ENCODE data around the gene OVCH1.
"Not testable (repeated sequence)": the region's sequence is repeated elsewhere in the genome, so short reads cannot be mapped to it uniquely, and the experiment has no call there.

Gene OVCH1

GRCh38 chr12:29486972-29487371 is 10.5 kb downstream of the OVCH1 start:
- no peak for FAIRE-seq

GRCh38 chr12:29463198-29463597 is 34.3 kb downstream of the OVCH1 start:
- no peak for FAIRE-seq

DNA sequence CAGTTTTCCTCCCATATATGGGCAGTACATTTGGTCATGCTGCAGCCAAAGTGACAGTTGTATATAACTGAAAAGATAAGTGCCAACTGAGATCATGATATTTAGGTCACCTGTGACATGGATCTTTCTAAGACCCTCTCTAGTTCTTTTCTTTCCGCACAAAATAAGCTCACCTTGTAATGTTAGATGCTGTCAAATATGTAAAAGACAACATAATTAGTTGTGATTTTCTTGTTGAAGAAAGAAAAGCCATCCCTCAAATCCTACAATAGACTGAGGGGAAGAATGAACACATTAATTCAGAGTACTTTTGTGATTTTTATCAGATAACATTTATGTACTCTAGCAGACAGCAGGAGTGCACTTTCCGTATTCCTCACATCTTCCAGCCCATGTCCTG is 37.4 kb downstream of the OVCH1 start:
- no peak for FAIRE-seq

DNA sequence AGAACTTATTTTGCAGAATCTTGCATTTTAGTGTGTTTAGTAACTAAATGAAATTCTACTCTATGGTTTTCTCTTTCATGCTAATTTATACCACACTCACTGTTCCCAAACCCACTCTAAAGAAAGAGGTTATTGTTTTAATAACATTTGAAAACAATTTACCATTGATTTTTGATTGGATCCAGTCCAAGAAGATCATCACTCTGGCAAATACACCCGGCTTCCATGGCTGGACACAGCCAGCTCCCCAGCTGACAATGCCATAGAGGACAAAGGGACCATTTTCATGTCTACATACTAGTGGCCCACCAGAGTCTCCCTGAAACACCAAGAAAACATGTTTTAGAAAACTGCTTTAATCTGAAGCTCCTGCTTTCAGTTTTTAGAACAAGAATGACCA is 42.4 kb downstream of the OVCH1 start:
- no peak for FAIRE-seq

- FAIRE-seq: no peak
Observed at GRCh38 chr12:29451888-29452287, 45.6 kb downstream of the OVCH1 start.

DNA sequence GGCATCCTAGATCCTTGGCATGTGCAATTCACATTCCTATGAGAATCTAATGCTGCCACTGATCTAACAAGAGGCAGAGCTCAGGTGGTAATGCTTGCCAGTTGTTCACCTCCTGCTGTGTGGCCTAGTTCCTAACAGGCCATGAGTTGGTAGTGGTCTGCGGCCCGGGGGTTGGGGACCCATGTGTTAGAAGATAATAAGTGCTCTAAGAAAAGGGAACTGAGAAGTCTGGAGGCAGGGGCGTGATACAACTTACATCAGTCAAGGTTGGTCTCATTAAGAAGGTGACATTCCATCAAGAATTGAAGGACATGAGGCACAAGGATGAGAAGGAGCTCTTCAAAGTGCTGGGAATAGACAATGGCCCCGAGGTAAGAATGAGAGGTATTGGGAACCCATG is 49.3 kb downstream of the OVCH1 start:
- FAIRE-seq: no peak

- FAIRE-seq: no peak
Observed at GRCh38 chr12:29447285-29447975, 50.1 kb downstream of the OVCH1 start.

- no peak for FAIRE-seq
Observed at GRCh38 chr12:29439506-29439905, 58.0 kb downstream of the OVCH1 start.

- no peak for FAIRE-seq
Observed at GRCh38 chr12:29438752-29439408, 58.6 kb downstream of the OVCH1 start.

DNA sequence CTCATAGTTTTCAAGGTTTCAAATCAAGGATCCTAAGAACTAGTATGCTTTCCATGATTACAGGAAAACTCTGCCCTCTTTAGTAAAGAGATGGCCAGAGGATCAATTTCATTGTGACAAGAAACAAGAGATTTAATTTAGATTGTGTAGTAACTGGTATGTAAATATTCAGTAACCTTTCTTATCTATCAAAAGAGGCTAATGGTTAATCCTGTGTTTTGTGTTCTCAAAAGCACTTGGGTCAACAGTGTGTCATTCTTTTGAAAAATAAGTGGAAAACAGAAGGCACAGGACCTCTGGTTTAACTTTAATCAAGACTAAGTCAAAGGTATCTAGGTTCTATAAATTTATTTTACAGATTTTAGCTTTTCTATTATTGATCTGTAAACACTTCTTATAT is 59.9 kb downstream of the OVCH1 start:
- no peak for FAIRE-seq

GRCh38 chr12:29436815-29437214 is 60.7 kb downstream of the OVCH1 start:
- FAIRE-seq: not testable (repeated sequence)

DNA sequence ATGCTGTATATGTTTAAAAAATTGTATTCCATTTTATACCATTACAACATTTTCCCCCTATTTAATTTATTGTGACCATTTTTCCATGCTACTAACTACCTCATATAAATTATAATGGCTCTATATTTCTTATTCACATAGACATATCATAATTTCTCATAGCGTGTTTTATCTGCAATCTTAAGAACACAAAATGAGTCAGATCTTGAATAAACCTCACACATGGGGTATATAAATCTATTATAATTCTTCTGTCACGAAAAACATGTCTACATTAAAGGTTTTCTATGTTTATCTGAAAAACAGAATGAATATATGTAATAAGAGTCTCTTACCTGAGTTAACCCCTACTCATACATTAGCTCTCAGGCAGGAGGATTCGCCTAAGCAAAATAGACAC is 66.0 kb downstream of the OVCH1 start:
- FAIRE-seq: no peak

- FAIRE-seq: no peak
Observed at GRCh38 chr12:29430716-29431044, 66.8 kb downstream of the OVCH1 start.

DNA sequence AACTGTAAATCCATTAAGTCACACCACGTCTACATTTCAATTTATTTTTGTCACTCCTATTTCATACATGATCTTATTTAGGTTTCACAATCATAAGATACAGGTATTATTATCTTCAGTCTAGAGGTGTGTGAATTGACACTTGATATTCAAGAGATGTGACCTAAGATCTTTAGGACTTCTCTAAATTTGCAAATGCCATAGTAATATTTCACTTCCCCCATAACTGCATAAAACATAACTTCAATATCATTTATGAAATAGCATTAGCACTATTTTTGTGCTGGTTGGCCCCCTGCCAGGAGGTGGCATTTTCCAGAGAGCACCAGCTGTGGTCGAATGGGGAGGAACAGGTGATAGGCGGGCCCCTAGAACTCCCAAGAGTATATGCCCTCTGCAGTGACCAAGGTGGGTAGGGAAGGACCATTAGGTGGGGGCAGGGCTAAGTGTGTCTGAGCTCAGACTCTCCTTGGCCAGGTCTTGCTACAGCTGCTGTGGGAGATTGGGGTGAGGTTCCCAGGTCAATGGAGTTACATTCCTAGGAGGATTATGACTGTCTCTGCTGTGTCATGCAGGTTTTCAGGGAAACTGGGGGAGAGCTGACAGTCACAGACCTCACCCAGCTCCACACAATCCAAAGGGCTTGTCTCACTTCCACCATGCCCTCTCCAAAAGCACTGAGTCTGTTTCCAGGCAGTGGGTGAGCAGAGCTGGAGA is 67.3 kb downstream of the OVCH1 start:
- FAIRE-seq: no peak

DNA sequence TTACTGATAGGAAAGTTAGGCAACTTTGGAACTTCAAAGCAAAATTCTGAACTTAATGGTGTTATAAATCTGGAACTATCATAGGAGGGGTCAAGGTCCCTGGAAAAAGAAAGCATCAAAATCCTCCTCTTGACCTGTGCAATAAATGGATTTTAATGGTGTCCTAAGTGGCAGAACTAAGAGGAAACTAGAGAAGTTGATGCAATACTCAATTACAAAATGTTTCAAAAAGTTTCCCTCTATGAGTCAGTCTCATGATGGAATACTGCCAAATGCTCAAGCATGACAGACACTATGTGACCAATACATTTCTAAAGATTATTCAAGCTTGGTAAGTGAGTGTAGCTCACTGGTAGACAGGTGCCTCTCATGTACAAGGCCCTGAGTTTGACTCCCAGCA is 68.9 kb downstream of the OVCH1 start:
- FAIRE-seq: no peak

GRCh38 chr12:29427964-29428363 is 69.5 kb downstream of the OVCH1 start:
- FAIRE-seq: no peak

DNA sequence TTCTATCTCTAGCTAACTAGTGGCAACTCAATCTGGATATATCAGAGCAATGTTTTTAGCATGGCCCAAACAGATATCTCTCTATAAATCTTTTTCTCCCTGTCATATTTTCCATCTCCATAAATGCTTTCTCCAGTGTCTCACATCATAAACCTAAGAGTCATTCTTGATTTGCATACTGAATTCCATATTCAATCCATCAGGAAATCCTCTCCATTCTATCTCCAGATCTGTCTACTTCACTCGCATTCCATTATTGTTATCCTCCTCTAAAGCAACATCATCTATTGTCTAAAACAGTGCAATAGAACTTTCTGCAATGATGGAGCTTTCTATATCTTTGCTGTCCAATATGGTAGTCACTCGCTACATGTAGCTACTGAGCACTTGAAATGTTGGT is 71.0 kb downstream of the OVCH1 start:
- FAIRE-seq: no peak

- FAIRE-seq: no peak
Observed at GRCh38 chr12:29425722-29426121, 71.8 kb downstream of the OVCH1 start.

DNA sequence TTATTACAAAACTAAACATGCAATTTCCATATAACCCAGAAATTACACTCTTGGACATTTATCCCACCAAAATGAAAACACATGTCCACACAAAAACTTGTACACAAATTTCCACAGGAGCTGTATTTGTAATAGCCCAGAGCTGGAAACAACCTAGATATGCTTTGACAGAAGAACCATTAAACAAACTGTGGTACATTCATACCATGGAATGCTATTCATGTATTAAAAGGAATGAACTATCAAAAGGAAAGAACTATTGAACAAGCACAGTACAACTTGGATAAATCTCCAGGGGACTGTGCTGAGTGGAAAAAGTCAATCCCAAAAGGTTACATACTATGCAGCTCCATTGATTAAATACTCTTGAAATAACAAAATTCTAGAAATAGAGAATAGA is 80.7 kb downstream of the OVCH1 start:
- no peak for FAIRE-seq

DNA sequence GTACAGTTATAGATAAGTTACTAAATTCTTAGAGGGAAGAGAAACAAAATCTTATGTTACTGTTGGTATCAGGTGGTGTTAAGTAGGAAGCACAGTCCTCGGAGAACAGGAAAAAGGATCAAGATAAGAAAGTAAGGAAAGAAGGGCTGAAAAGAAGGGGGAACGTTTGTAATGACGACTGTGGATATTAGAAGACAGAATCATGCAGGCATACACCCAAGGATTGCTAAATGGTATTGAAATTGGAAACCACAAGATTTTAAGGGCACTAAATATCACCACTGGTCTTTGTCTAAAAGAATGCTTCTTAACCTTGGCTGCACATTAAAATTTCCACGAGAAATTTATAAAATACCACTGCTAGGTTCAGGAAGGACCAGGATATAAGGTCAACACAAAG is 82.4 kb downstream of the OVCH1 start:
- FAIRE-seq: no peak

DNA sequence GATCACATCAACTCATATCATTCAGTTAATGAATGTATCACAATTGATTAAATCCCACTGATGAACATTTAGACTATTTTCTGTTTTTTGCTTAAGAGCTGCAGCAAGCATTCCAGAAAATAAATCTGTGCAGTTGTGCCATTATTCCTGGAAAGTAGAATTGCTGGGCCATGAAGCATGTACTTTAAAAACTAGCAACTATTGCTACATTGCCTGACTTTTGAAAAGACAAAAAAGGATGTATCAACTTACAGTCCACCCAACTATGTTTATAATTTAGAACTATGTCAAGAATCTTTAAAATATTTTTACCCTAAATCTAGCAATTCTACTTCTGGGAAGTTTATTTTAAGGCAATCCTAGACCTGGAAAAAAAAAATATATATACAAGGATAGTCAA is 83.1 kb downstream of the OVCH1 start:
- no peak for FAIRE-seq

GRCh38 chr12:29405561-29405960 is 91.9 kb downstream of the OVCH1 start:
- FAIRE-seq: no peak

GRCh38 chr12:29403991-29404390 is 93.5 kb downstream of the OVCH1 start:
- no peak for FAIRE-seq

DNA sequence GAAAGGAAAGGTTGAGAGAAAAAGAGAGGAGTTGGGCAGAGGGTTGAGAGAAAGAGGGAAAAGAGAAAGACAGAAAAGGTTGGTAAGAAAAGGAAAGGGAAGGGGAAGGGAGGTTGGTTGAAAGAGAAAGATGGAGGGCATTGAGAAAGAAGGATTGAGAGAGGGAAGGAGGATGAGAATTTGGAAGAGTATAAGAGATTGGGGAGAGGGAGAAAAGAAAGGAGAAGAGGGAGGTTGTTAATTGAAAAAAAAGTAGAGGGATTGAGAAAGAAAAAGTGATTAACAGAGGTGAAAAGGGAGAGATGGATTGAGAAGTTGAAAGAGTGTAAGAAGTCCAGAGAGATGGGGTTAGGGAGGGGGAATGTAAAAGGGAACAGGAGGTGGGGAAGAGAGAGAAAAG is 95.0 kb downstream of the OVCH1 start:
- FAIRE-seq: no peak

DNA sequence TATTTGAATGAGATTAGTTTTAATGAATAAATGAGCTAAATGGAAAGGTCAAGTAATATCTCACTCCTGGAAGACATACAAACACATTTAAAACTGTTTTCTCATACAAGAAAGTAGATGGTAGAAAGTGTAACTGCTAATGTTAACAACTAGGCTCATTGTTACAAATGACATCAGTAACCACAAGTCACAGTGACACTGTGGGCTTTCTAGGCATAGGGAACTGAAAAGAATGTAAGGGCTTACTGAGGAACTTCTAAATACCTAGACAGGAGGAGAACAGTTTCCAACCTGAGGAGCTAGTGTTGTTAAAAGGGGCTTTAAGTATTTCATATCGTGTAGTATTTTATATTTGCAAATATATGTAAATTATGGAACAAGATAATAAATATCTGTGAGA is 99.0 kb downstream of the OVCH1 start:
- FAIRE-seq: no peak

All from G401.6 (cell line).